Upper lobe of left lung (tissue), 4 donors: ENCODE data around the gene LTN1.

Experiments used
- EP300 ChIP-seq, 4 donors: sonication (generic); formaldehyde crosslinking; IDR thresholded peaks; one replicate each; pipeline ENCODE4 v1.5.1; 2017; ENCODE audit warnings: antibody characterized with exemption in 4 of 4, control low read depth in 2 of 4
- POLR2AphosphoS5 ChIP-seq, 2 donors: sonication (generic); formaldehyde crosslinking; IDR thresholded peaks; one replicate each; pipeline ENCODE4 v1.5.1; 2017; ENCODE audit warnings: antibody characterized with exemption in 2 of 2
- TF ChIP-seq, protein P1 (sequence below), 6 experiments: fragments of 450-650 bp in 4 of 6; fragments of 200-600 bp in 2 of 6; sonication (generic) in 2 of 6; IDR thresholded peaks; one replicate each; pipeline ENCODE4 v1.5.1; 2016 to 2019; ENCODE audit warnings: antibody characterized with exemption in 6 of 6

DNA sequence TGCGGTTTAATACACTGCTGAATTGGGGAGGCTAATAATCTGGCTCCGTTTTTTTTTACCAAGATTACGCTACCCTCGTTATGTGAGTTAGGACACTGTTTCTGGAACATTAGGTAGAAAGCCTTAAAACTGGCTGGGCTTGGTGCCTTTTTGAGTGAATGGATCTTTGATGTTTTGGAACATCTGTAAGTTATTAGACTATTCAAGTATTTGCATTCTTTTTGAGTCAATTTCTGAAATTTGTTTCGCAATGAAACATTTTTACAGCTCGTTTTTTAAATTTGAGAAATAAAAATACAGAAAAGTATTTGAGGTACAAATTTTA lies 106.9 kb downstream of the LTN1 start:
- TF ChIP-seq, protein P1, sequence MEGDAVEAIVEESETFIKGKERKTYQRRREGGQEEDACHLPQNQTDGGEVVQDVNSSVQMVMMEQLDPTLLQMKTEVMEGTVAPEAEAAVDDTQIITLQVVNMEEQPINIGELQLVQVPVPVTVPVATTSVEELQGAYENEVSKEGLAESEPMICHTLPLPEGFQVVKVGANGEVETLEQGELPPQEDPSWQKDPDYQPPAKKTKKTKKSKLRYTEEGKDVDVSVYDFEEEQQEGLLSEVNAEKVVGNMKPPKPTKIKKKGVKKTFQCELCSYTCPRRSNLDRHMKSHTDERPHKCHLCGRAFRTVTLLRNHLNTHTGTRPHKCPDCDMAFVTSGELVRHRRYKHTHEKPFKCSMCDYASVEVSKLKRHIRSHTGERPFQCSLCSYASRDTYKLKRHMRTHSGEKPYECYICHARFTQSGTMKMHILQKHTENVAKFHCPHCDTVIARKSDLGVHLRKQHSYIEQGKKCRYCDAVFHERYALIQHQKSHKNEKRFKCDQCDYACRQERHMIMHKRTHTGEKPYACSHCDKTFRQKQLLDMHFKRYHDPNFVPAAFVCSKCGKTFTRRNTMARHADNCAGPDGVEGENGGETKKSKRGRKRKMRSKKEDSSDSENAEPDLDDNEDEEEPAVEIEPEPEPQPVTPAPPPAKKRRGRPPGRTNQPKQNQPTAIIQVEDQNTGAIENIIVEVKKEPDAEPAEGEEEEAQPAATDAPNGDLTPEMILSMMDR (IDR thresholded peaks at IDR 0.05) = no peak
- TF ChIP-seq POLR2AphosphoS5 (IDR thresholded peaks at IDR 0.05) (no peak), EP300 (IDR thresholded peaks at IDR 0.05) (no peak)
